ENCODE results near the gene ZNF576. TPM values are rescaled to one million over a fixed set of nuclear protein-coding genes. Genes with fewer than 3 reads are reported as not detected.

ZNF576 gene
- total and polyA plus RNA-seq, 2 of the 13 experiments (the other 11 are each of a cell fraction or from before 2014, with no cell fraction given): 7.2 to 9.6 TPM

GRCh38 chr19:43594710-43595604 lies 1.4 kb upstream of the ZNF576 start (continued):
- TF ChIP-seq ZFP36 (IDR thresholded peaks at IDR 0.05; ENCODE audit: borderline replicate concordance, low read depth, low read length, partially characterized antibody) (no peak), FOXK2 (IDR thresholded peaks at IDR 0.05) (no peak), ZFP36L2 (CRISPR knock-in tag; IDR thresholded peaks at IDR 0.05) (no peak), ZBTB44 (CRISPR knock-in tag; IDR thresholded peaks at IDR 0.05) (no peak), BCL6 (CRISPR knock-in tag; IDR thresholded peaks at IDR 0.05) (no peak), CCDC6 (CRISPR knock-in tag; IDR thresholded peaks at IDR 0.05) (0 out of 2 replicates have a peak, but pooled peaks have one; percentile 53), ZNF512B (CRISPR knock-in tag; IDR thresholded peaks at IDR 0.05; ENCODE audit: borderline replicate concordance) (no peak), ZBTB3 (CRISPR knock-in tag; IDR thresholded peaks at IDR 0.05; ENCODE audit: borderline replicate concordance, low read depth) (no peak), HDAC2 (CRISPR knock-in tag; IDR thresholded peaks at IDR 0.05) (no peak; the same call in 1 of the 2 replicates), MAX (IDR thresholded peaks at IDR 0.05) (no peak; the same call in 1 of the 2 replicates), CCAR2 (optimal IDR thresholded peaks at IDR 0.05; ENCODE audit: low read depth, low read length) (no peak), ZNF354B (CRISPR knock-in tag; IDR thresholded peaks at IDR 0.05) (no peak), HNRNPUL1 (IDR thresholded peaks at IDR 0.05; ENCODE audit: low read depth, low read length) (no peak), SALL2 (CRISPR knock-in tag; IDR thresholded peaks at IDR 0.05) (no peak), ZNF367 (CRISPR knock-in tag; IDR thresholded peaks at IDR 0.05; ENCODE audit: borderline replicate concordance) (no peak), ZNF33A (CRISPR knock-in tag; IDR thresholded peaks at IDR 0.05; ENCODE audit: borderline replicate concordance) (0 out of 2 replicates have a peak, but pooled peaks have one; percentile 57), ZBTB10 (CRISPR knock-in tag; IDR thresholded peaks at IDR 0.05; ENCODE audit: borderline replicate concordance) (no peak), KLF11 (CRISPR knock-in tag; IDR thresholded peaks at IDR 0.05) (no peak), MTF1 (CRISPR knock-in tag; IDR thresholded peaks at IDR 0.05) (no peak), IKZF4 (CRISPR knock-in tag; IDR thresholded peaks at IDR 0.05; ENCODE audit: borderline replicate concordance, low read depth, not compliant biosample characterization) (no peak), TFDP1 (CRISPR knock-in tag; IDR thresholded peaks at IDR 0.05; ENCODE audit: borderline replicate concordance) (no peak)
